HG03378 (cell line): ENCODE results near the gene SPIN1.

ENCODE experiments used
- ATAC-seq: cut with Tn5 transposase; IDR thresholded peaks from one replicate; pipeline ENCODE4 v1.9.1; 2021; ENCODE audit warnings: mild to moderate bottlenecking, moderate library complexity; ENCODE audit not compliant: unreplicated experiment

Gene SPIN1

GRCh38 chr9:88387552-88388202 is 567 bp upstream of the SPIN1 start:
- ATAC-seq = peak; percentile 19

DNA sequence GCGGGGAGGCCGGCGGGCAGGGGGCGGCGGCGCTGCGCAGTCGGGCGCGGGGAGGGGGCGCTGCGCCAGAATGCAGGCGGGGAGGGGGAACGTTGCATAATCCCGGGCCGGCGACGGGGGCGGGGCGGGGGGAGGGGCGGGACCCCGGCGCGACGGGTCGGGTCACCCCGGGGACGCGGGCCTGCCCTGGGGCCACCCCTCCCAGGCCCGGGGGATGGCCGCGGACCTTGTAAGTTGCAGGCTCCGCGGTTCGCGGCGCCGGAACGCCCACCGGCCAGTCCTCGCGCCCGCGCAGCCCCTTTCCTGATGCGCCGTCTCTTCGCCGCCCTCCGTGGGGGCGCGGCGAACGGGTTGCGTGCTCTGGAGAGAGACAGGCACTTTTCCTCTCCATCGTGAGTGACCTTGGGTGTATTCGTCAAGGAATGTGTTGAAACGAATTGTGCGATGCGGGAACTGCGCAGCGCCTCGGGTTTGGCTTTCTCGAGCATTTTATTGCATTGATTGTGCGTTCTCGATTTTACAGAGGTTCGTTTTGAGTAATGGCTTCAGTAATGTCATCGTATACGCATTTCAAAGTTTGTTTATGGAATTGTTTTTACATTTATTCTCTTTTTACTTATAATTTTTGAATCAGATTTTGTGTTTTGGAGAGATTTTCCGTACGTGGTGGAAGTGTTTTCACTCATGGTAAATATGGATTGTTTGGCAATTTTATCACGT is 802 bp downstream of the SPIN1 start:
- ATAC-seq = no peak

DNA sequence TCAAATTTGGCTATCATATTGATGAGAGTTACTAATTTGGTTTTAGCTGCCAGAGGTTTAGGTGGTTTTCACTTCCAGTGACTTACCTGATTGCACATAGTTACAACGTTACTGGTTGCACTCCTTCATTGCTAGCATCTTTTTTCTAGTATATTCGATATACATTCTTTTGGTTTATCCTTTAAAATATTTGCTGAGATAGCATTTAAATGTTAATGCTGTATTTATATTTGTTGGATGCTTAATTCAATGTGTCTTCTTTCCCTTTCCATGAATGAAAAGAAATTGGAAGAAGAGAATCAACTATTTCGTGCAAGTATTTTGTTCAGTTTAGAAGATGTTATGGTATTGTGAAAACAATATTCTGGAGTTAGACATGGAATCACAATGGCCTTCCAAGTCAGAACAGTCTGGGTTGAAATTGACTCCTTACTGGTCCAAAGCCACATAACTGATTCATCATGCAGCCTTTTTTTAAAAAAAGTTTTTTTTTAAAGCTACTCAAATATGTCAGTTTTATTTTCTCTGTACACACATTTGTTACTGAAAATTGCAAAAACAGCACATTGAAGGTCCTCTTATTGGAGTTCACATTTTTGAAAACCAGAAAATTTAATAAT is 2.2 kb downstream of the SPIN1 start:
- no peak for ATAC-seq

DNA sequence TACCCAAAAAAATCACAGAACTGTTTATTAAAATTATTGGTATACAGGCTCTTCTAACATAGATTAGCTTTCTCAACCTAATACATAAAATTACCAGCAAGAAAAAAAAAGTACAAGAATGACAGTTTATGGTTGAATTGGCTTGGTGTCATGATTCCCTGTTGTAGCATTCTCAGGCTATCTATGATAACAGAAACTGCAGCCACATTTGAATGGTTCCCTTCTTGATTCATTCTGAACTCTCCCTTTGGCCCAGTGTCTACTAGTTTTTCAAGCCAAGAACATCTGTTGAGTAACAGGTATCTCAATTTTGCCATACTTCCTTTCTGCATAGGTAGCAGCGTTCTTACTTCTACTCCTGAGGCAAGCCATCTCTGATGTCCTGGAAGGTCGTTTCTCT is 3.0 kb downstream of the SPIN1 start:
- ATAC-seq = no peak

DNA sequence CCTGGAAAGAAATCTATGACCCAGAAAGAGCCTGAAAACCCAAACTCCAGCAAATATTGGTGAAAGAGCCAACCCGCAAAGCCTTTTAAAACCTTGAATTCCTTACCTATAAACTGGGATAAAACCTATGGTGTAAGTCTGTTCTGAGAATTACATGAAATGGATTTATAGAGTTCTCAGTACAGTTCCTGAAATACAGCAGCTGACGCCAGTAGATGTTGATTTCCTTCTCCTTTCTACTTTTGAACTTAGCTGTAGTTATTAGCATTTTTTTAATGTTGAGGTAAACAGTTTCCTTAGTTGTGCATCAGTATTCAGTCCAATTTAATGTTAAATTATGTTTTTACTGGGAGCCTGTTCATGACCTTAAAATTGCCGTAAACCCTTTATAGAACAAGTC is 3.7 kb downstream of the SPIN1 start:
- ATAC-seq = no peak

DNA sequence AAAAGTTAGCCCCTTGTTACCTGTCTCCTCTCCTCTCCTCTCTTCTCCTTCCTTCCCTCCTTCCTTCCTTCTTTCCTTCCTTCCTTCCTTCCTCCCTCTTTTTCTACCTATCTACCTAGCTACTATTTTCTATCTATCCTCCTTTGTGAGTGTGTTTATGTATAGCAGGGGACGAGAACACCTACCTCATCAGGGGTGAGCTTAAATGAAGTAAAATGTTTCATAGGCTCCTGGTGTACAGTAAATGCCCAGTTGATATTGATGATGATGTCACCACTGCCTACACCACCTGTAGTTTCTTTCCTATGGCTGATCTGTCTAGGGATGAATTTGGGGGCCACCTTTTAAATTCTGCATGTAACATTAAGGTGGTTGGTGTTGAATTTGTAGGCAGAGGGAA is 4.3 kb downstream of the SPIN1 start:
- no peak for ATAC-seq

- no peak for ATAC-seq
Measured at GRCh38 chr9:88396836-88397577, 8.8 kb downstream of the SPIN1 start.

DNA sequence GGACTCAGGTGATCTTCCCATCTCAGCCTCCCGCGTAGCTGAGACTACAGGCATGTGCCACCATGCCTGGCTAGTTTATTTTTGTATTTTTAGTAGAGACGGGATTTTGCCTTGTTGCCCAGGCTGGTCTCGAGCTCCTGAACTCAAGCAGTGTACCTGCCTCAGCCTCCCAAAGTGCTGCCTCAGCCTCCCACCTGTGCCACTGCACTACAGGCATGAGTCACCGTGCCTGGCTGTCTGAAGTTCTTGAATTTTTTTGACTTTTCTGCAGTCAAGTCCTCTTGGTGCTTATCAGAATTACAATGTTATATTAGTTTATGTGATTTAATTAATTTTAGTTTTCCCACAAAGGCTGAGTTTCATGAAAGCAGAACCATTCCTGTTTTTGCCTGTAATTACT is 9.8 kb downstream of the SPIN1 start:
- no peak for ATAC-seq

GRCh38 chr9:88399966-88400365 is 11.7 kb downstream of the SPIN1 start:
- no peak for ATAC-seq

- ATAC-seq = no peak
Measured at GRCh38 chr9:88403340-88403739, 15.1 kb downstream of the SPIN1 start.

DNA sequence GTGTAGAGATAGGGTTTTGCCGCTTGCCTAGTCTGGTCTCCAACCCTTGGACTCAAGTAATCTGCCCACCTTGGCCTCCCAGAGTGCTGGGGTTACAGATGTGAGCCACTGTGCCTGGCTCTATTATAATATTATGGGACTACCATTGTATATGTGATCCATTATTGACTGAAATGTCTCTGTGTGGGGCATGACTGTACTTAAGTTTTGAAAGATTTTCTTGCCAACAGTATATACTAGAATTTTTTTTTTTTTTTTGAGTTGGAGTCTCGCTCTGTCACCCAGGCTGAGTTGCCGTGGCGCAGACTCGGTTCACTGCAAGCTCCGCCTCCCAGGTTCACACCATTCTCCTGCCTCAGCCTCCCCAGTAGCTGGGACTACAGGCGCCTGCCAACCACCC is 17.8 kb downstream of the SPIN1 start:
- no peak for ATAC-seq

DNA sequence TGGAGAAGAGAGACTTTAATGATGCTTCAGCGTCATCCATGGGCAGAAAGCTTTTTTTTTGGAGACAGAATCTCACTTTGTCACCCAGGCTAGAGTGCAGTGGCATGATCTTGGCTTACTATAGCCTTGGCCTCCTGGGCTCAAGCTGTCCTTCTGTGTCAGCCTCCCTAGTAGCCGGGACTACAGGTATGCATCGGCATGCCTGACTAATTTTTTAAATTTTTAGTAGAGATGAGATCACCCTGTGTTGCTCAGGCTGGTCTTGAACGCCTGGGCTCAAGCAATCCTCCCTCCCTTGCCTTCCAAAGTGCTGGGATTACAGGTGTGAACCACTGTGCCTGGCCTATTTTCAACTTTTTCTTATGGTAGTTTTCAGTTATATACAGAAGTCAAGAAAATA is 23.2 kb downstream of the SPIN1 start:
- no peak for ATAC-seq

GRCh38 chr9:88414298-88414697 is 26.1 kb downstream of the SPIN1 start:
- ATAC-seq = no peak

DNA sequence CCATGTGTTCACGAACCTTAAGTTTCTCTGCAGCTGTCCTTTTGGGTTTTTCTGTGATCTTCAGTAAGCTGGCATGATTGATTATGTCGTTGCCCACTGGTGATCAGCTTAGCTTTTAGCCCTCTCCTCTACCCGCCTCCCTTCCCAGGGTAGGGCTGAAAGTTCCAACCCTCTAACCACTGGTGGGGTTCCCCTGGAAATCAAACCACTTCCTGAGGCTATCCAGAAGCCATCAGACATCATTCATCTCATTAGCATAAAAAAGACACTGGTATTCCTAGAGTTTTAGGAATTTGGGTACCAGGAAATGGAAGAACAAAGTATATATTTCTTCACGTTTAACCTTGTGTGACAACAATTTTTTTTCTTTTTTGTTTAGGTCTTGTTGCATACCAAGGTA is 29.8 kb downstream of the SPIN1 start:
- ATAC-seq = no peak

- no peak for ATAC-seq
Measured at GRCh38 chr9:88418715-88419540, 30.7 kb downstream of the SPIN1 start.

GRCh38 chr9:88420227-88420626 is 32.0 kb downstream of the SPIN1 start:
- ATAC-seq = no peak

- ATAC-seq = no peak
Measured at GRCh38 chr9:88421348-88421747, 33.1 kb downstream of the SPIN1 start.

DNA sequence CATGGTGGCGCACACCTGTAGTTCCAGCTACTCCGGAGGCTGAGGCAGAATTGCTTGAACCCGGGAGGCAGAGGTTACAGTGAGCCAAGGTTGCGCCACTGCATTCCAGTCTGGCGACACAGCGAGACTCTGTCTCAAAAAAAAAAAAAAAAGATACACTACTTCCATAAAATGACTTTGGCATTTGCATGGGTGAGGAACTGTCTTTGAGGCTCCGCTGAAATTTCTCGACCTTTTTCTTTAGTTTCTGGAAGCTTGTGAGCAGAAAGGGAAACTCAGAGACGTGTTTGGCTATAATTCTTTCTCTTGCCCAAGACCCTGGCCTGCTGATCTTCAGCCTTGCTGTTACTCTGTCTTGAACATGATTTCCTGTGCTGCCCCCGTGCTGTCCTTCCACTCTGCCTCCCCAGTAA is 37.3 kb downstream of the SPIN1 start:
- no peak for ATAC-seq

DNA sequence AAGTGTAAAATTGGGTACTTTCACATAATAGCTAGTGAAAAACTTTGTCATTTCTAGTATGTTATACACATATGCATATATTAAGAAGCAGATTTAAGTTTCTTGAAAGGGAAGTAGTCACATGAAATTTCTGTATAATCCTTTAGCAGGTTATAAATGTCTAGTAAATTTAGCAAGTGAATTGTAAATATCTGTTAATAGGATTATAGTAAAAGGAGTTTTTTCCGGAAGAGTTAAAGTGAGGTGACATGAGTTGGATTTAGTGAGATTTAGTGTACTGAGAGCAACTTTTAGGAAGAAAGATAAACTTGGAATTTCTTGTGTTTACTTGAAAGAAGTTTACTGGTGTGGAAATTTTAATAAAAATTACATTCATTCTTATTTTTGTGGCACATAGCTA is 38.4 kb downstream of the SPIN1 start:
- no peak for ATAC-seq

- ATAC-seq = no peak
Measured at GRCh38 chr9:88429595-88430430, 41.6 kb downstream of the SPIN1 start.
